ENCODE data around the gene ASB3.

ASB3 gene

DNA sequence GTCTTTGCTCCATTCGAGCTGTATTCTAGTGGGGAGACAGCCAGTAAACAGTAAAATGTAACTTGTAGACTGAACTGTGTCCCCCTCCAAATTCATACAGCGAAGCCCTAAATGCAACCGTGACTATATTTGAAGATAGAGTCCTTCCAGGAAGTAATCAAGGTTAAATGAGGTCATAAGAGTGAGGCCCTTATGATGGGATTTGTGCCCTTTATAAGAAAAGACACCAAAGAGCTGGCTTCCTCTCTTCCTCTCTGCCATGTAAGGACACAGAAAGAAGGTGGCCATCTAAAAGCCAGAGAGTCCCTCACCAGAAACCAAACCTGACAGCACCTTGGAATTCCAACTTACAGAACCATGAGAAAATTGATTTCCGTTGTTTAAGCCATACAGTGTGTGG is 41.6 kb upstream of the ASB3 start:
- Histone ChIP-seq H3K36me3 (ENCODE audit: insufficient read depth, low read length) (no peaks in the 10 kb centered on the region), H3K9me2 (ENCODE audit: low read depth, low read length) (no peaks in the 10 kb centered on the region), H3K4me1 (ENCODE audit: insufficient read depth, low read length, severe bottlenecking) (no peaks in the 10 kb centered on the region), H3K9me3 (ENCODE audit: low read length) (no peaks in the 10 kb centered on the region), H3K4me2 (ENCODE audit: low read length) (no peak overlapping the region), H3K27me3 (ENCODE audit: insufficient read depth, low read length) (no peaks in the 10 kb centered on the region), H3K79me2 (ENCODE audit: insufficient read depth, low read length) (no peaks in the 10 kb centered on the region), H3K27ac (ENCODE audit: low read depth, low read length, poor library complexity, severe bottlenecking) (no peak overlapping the region), H3K4me3 (ENCODE audit: low read depth, low read length, poor library complexity, severe bottlenecking) (no peak overlapping the region), H4K20me1 (ENCODE audit: insufficient read depth, low read length) (no peaks in the 10 kb centered on the region), H2AFZ (ENCODE audit: low read length) (no peak overlapping the region), H3K9ac (ENCODE audit: low read length) (no peak overlapping the region), H3F3A (ENCODE audit: insufficient read depth, low read length) (no peaks in the 10 kb centered on the region)
- TF ChIP-seq, protein P1, sequence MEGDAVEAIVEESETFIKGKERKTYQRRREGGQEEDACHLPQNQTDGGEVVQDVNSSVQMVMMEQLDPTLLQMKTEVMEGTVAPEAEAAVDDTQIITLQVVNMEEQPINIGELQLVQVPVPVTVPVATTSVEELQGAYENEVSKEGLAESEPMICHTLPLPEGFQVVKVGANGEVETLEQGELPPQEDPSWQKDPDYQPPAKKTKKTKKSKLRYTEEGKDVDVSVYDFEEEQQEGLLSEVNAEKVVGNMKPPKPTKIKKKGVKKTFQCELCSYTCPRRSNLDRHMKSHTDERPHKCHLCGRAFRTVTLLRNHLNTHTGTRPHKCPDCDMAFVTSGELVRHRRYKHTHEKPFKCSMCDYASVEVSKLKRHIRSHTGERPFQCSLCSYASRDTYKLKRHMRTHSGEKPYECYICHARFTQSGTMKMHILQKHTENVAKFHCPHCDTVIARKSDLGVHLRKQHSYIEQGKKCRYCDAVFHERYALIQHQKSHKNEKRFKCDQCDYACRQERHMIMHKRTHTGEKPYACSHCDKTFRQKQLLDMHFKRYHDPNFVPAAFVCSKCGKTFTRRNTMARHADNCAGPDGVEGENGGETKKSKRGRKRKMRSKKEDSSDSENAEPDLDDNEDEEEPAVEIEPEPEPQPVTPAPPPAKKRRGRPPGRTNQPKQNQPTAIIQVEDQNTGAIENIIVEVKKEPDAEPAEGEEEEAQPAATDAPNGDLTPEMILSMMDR (IDR thresholded peaks at IDR 0.05; ENCODE audit: low read length), result no peak
- no peak for TF ChIP-seq EZH2 (IDR thresholded peaks at IDR 0.05; ENCODE audit: borderline replicate concordance, low read length)

DNA sequence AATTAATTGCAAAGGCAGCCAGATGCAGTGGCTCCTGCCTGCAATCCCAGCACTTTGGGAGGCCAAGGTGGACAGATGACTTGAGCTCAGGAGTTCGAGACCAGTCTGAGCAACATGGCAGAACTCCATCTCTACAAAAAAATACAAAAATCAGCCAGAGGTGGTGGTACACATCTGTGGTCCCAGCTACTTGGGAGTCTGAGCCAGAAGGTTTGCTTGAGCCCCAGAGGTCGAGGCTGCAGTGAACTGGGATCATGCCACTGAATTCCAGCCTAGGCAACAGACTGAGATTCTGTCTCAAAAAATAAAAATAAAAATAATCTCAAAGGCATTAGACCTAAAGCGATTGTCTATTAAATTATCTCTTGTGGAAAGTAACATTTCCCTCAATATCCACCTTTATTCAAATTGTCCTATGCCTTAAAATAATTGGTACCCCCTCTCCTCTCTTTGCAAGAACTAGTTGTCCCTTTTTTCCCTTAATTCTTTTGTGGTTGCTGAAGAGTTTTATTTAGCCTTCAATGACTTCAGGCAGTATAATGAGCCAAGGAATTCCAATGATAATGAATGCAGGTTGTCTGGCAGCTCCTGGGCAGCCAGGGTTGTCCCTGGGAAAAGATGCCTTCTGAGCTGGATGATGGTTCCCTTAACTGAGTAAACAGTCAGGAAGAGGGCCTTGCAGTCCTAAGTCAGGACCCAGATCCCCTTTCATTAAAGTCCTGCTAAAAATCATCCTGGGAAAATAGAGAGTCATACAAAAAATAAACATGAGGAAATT is 40.8 kb upstream of the ASB3 start:
- Histone ChIP-seq H3K4me1 (ENCODE audit: insufficient read depth, low read length, severe bottlenecking) (no peaks in the 10 kb centered on the region), H3K9me3 (ENCODE audit: low read length) (no peaks in the 10 kb centered on the region), H3K27ac (ENCODE audit: low read depth, low read length, poor library complexity, severe bottlenecking) (no peak overlapping the region), H3K9ac (ENCODE audit: low read length) (no peak overlapping the region), H3K36me3 (ENCODE audit: insufficient read depth, low read length) (no peaks in the 10 kb centered on the region), H3K4me2 (ENCODE audit: low read length) (no peak overlapping the region), H4K20me1 (ENCODE audit: insufficient read depth, low read length) (no peaks in the 10 kb centered on the region), H3K4me3 (ENCODE audit: low read depth, low read length, poor library complexity, severe bottlenecking) (no peak overlapping the region), H3K27me3 (ENCODE audit: insufficient read depth, low read length) (no peaks in the 10 kb centered on the region), H3K9me2 (ENCODE audit: low read depth, low read length) (no peaks in the 10 kb centered on the region), H3F3A (ENCODE audit: insufficient read depth, low read length) (no peaks in the 10 kb centered on the region), H2AFZ (ENCODE audit: low read length) (no peak overlapping the region), H3K79me2 (ENCODE audit: insufficient read depth, low read length) (no peaks in the 10 kb centered on the region)
- TF ChIP-seq EZH2 (IDR thresholded peaks at IDR 0.05; ENCODE audit: borderline replicate concordance, low read length), result no peak
- TF ChIP-seq, protein P1 (IDR thresholded peaks at IDR 0.05; ENCODE audit: low read length), result no peak

DNA sequence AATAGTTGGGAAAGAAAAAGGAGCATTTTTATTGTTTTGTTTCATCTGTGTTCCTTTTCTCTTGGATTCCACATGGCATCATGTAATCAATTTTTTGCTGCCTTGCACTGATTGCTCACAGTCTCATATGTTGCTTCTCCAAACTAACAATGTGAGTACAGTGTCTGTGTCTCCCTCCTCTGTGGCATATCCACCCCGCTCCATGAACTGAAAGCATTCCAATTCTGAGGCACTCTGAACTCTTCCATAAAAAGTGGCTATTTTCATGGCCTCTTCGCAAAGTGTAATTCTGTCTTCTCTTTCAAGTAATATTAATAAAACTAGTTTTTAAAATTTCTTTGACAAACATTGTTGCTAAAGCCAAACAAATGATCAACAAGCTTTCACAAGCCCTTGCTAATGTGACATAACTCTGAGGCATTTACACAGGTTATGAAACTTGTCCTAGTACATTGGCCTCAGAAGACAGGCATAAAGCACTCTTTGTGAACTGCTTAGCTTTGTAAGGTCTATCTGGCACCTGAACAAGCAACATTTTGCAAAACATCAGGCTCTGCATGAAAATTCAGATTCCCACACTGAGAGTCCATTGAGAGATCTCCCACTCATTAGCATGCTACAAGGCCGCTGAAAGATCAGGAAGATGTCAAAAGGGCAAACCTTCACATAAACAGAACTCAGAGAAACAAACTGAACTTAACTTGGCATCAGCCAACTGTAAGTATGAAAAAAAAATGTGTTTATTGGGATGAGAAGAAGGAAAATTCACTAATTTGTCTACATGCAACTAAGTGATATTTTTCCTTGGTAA is 40.0 kb upstream of the ASB3 start:
- no peak for TF ChIP-seq EZH2 (IDR thresholded peaks at IDR 0.05; ENCODE audit: borderline replicate concordance, low read length)
- TF ChIP-seq, protein P1 (IDR thresholded peaks at IDR 0.05; ENCODE audit: low read length), result no peak
- H3K9me3 ChIP-seq (ENCODE audit: low read length), result no peaks in the 10 kb centered on the region
- no peaks in the 10 kb centered on the region for H3K27me3 ChIP-seq (ENCODE audit: insufficient read depth, low read length)
- H3K9ac ChIP-seq (ENCODE audit: low read length), result no peak overlapping the region
- no peaks in the 10 kb centered on the region for H4K20me1 ChIP-seq (ENCODE audit: insufficient read depth, low read length)
- no peak overlapping the region for H2AFZ ChIP-seq (ENCODE audit: low read length)
- no peaks in the 10 kb centered on the region for H3K9me2 ChIP-seq (ENCODE audit: low read depth, low read length)
- H3K79me2 ChIP-seq (ENCODE audit: insufficient read depth, low read length), result no peaks in the 10 kb centered on the region
- H3F3A ChIP-seq (ENCODE audit: insufficient read depth, low read length), result no peaks in the 10 kb centered on the region
- H3K4me3 ChIP-seq (ENCODE audit: low read depth, low read length, poor library complexity, severe bottlenecking), result no peak overlapping the region
- no peaks in the 10 kb centered on the region for H3K4me1 ChIP-seq (ENCODE audit: insufficient read depth, low read length, severe bottlenecking)
- no peaks in the 10 kb centered on the region for H3K36me3 ChIP-seq (ENCODE audit: insufficient read depth, low read length)
- no peak overlapping the region for H3K27ac ChIP-seq (ENCODE audit: low read depth, low read length, poor library complexity, severe bottlenecking)
- H3K4me2 ChIP-seq (ENCODE audit: low read length), result no peak overlapping the region
